ENCODE results near the gene FGF3.

FGF3 gene

DNA sequence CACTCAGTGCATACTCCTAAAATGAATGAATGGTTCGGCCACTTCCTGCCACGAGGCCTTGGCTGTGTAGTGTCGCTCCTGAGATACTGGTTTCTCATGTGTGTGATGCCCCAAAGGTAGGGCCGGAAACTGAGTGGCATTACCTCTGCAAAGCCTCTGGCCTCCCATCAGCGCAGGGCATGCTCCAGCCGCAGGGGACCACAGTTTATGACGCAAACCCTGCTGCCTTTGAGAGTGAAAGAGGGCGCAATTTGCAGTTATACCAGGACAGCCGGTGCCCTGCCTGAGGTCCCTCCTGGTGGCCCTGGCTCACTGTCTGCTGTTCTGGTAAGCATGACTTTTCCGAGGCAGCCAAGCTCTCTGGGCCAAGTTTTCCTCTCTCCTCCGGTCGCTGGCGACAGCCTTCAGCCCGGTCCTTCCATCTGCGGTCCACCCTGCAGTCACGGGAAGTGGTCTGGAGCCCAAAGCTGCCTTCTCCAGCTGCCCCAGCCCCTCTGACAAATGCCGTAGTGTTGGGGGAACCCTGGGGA is 2.4 kb upstream of the FGF3 start:
- Histone ChIP-seq H3K4me3 (ENCODE audit: low read depth in 1 of 2, low read length in 2 of 2) (no peak overlapping the region), H3K9ac (ENCODE audit: low read length) (no peak overlapping the region), H3K27me3 (ENCODE audit: control insufficient read depth in 1 of 2, insufficient read depth in 2 of 2, low read length in 2 of 2) (peaks cover 0 to 43% of the 10 kb centered on the region in 2 donors), H3K4me1 (ENCODE audit: insufficient read depth, low read length) (no peaks in the 10 kb centered on the region), H3K27ac (ENCODE audit: low read depth, low read length) (no peak overlapping the region), H3K9me3 (ENCODE audit: low read length) (no peaks in the 10 kb centered on the region), H3K36me3 (ENCODE audit: insufficient read depth, low read length) (no peaks in the 10 kb centered on the region)

DNA sequence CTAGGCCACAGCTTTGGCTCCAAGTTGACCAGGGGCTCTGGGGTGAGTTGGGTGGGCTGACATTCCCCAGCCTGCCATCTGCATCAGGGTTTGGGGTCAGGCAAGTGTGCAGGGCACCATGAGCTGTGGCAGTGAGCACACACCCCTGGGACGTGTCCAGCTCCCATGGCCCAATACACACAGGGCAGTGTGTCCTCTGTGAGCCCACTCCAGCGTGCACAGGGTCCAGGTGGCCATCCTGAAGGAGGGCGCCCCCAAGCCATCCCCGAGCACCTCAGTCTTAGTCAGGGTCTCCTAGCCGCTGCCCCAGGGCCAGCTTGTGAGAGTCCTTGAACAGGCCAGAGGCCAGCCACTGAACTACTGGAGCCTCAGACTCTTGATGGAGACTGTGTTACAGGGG is 1.2 kb upstream of the FGF3 start:
- Histone ChIP-seq H3K9me3 (ENCODE audit: low read length) (no peaks in the 10 kb centered on the region), H3K27me3 (ENCODE audit: control insufficient read depth in 1 of 2, insufficient read depth in 2 of 2, low read length in 2 of 2) (peaks cover 0 to 54% of the 10 kb centered on the region in 2 donors), H3K4me3 (ENCODE audit: low read depth in 1 of 2, low read length in 2 of 2) (no peak overlapping the region), H3K4me1 (ENCODE audit: insufficient read depth, low read length) (no peaks in the 10 kb centered on the region), H3K36me3 (ENCODE audit: insufficient read depth, low read length) (no peaks in the 10 kb centered on the region), H3K27ac (ENCODE audit: low read depth, low read length) (no peak overlapping the region), H3K9ac (ENCODE audit: low read length) (no peak overlapping the region)

DNA sequence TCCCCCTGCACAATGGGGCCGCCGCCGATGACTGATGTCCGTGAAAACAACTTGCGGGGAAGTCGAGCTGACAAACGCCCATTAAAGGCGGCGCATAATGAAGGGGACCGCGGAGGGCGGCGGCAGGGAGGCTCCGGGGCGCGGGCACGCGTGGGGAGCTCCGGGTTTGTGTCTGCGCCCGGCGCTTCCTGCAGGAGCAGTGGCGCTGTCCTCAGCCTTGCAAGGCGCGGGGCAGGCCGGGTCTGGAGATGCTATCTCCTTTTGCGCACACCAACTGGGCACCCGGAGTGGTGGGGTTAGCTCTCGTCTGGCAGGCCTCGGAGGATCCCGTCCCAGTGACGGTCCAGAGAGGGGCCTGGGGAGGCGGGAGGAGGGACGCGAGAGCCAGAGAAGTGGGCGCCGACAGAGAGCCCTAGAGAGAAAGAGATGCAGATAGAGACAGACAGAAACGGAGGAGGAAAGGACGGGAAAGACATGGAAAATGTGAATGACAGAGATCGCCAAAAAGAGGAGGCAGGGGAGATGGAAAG is 390 bp upstream of the FGF3 start:
- Histone ChIP-seq H3K9ac (ENCODE audit: low read length) (no peak overlapping the region), H3K27ac (ENCODE audit: low read depth, low read length) (no peak overlapping the region), H3K4me3 (ENCODE audit: low read depth in 1 of 2, low read length in 2 of 2) (no peak overlapping the region), H3K9me3 (ENCODE audit: low read length) (no peaks in the 10 kb centered on the region), H3K4me1 (ENCODE audit: insufficient read depth, low read length) (no peaks in the 10 kb centered on the region), H3K36me3 (ENCODE audit: insufficient read depth, low read length) (no peaks in the 10 kb centered on the region), H3K27me3 (ENCODE audit: control insufficient read depth in 1 of 2, insufficient read depth in 2 of 2, low read length in 2 of 2) (peaks cover 0 to 54% of the 10 kb centered on the region in 2 donors)

DNA sequence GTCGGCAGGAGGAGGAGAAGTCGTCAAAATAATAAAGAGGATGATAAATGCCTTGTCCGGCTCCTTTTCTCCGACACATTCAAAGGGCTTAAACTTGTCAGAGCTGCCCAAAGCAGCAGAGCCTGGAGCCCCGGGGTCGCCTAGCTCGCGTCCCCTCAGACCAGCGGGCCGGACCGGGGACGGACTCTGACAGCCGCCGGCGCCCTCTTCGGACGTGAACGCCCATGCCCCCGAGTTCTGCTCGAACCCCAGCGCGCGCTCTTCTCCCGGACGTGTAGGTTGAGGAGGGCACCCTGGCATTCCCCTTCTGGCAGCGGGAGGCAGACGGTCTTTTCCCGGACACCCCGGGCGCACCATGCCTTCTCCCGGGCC is 999 bp downstream of the FGF3 start:
- Histone ChIP-seq H3K9me3 (ENCODE audit: low read length) (no peaks in the 10 kb centered on the region), H3K9ac (ENCODE audit: low read length) (no peak overlapping the region), H3K4me1 (ENCODE audit: insufficient read depth, low read length) (no peaks in the 10 kb centered on the region), H3K27ac (ENCODE audit: low read depth, low read length) (no peak overlapping the region), H3K4me3 (ENCODE audit: low read depth in 1 of 2, low read length in 2 of 2) (no peak overlapping the region), H3K27me3 (ENCODE audit: control insufficient read depth in 1 of 2, insufficient read depth in 2 of 2, low read length in 2 of 2) (peaks cover 0 to 54% of the 10 kb centered on the region in 2 donors), H3K36me3 (ENCODE audit: insufficient read depth, low read length) (no peaks in the 10 kb centered on the region)

DNA sequence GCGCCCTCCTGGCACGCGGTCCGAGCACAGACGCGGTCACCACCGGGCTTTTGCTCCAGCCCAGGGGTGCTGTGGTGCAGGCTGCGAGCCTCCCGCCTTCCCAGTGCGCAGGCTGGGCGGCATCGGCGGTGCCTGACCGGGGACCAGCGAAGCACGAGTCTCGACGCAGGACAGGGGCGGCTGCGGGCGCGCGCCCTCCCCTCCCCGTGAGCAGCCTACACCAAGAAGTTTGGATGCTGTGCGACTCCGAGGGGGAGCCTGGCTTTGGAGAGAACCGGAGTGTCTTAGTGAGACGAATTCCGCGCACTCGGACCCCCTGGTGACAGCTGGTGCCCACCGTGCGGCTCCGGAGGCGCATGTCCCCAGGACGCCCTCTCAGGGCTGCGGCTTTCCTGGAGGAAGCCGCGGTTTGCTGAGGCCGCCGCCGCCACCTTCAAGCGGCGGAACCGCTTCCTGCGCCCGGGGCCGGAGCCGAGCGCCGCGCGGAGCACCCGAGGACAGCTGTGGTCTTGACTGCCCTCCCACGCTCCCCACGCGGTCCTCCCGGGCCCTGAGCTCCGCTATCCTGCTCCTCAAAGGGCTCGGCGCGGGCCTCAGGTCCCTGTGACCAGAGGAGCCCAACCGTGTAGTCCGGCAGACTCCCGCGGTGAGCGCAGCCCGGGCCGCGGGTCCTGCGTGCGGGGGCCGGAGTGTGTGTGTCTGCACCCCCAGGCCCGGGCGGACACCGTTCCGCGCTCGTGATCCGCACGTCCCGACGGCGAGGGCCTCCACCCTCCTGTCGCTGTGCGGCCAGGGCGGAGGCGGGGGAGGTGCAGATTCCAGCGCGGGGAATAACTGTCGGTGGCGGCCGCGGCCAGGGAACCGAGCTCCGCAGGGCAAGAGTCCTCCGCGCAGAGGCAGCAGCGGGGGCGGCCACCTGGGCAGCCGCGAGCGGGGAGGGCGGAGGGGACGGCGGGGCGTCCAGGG is 1.7 kb downstream of the FGF3 start:
- Histone ChIP-seq H3K9ac (ENCODE audit: low read length) (no peak overlapping the region), H3K9me3 (ENCODE audit: low read length) (no peaks in the 10 kb centered on the region), H3K4me1 (ENCODE audit: insufficient read depth, low read length) (no peaks in the 10 kb centered on the region), H3K36me3 (ENCODE audit: insufficient read depth, low read length) (no peaks in the 10 kb centered on the region), H3K4me3 (ENCODE audit: low read depth in 1 of 2, low read length in 2 of 2) (no peak overlapping the region), H3K27ac (ENCODE audit: low read depth, low read length) (no peak overlapping the region), H3K27me3 (ENCODE audit: control insufficient read depth in 1 of 2, insufficient read depth in 2 of 2, low read length in 2 of 2) (peaks cover 0 to 60% of the 10 kb centered on the region in 2 donors)

DNA sequence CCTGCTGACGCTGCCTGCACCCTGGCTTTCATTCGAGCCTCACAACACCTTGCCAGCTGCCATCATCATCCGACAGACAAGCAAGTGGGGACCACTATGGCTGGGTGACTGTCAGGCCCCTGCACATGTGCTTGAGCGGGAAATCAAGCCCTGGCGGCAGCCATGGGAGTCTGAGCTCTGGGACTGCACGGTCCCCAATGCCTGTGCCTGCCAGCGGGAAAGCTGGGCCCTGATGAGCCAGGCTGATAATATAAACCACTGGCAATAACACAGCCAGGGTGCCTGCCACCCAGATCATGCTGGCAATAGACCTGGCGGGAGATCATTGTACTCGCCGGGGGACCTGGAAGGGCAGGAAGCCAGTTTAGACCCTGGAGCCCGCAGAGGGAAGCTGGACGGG is 2.5 kb downstream of the FGF3 start:
- Histone ChIP-seq H3K36me3 (ENCODE audit: insufficient read depth, low read length) (no peaks in the 10 kb centered on the region), H3K9ac (ENCODE audit: low read length) (no peak overlapping the region), H3K27me3 (ENCODE audit: control insufficient read depth in 1 of 2, insufficient read depth in 2 of 2, low read length in 2 of 2) (peaks cover 0 to 66% of the 10 kb centered on the region in 2 donors)

DNA sequence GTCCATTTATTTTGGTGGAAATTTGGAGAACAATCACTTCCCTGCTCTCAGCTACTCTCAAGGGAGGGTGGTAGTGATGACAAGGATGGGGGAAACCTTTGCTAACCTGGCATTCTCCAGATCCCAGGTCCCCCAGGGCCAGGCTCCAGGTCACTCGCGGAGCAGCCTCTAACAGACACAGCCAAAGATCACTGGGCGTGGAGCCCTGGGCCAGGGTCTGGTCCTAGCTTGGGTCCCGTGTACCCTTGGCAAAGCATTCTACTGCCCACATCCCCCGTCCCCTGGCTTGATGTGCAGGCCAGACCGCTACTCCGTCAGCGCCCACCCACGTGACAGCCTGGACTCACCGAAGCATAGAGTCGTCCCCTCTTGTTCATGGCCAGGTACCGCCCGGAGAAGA is 3.2 kb downstream of the FGF3 start:
- H3K4me3 ChIP-seq (ENCODE audit: low read depth in 1 of 2, low read length in 2 of 2) = no peak overlapping the region
- H3K27me3 ChIP-seq (ENCODE audit: control insufficient read depth in 1 of 2, insufficient read depth in 2 of 2, low read length in 2 of 2) = peaks cover 0 to 62% of the 10 kb centered on the region in 2 donors
- no peak overlapping the region for H3K27ac ChIP-seq (ENCODE audit: low read depth, low read length)
- no peaks in the 10 kb centered on the region for H3K9me3 ChIP-seq (ENCODE audit: low read length)
- no peaks in the 10 kb centered on the region for H3K36me3 ChIP-seq (ENCODE audit: insufficient read depth, low read length)
- H3K9ac ChIP-seq (ENCODE audit: low read length) = no peak overlapping the region
- no peaks in the 10 kb centered on the region for H3K4me1 ChIP-seq (ENCODE audit: insufficient read depth, low read length)

More for the DNA sequence above, 2.5 kb downstream of the FGF3 start:
- no peaks in the 10 kb centered on the region for H3K9me3 ChIP-seq (ENCODE audit: low read length)
- H3K27ac ChIP-seq (ENCODE audit: low read depth, low read length) = no peak overlapping the region
- no peaks in the 10 kb centered on the region for H3K4me1 ChIP-seq (ENCODE audit: insufficient read depth, low read length)
- no peak overlapping the region for H3K4me3 ChIP-seq (ENCODE audit: low read depth in 1 of 2, low read length in 2 of 2)

DNA sequence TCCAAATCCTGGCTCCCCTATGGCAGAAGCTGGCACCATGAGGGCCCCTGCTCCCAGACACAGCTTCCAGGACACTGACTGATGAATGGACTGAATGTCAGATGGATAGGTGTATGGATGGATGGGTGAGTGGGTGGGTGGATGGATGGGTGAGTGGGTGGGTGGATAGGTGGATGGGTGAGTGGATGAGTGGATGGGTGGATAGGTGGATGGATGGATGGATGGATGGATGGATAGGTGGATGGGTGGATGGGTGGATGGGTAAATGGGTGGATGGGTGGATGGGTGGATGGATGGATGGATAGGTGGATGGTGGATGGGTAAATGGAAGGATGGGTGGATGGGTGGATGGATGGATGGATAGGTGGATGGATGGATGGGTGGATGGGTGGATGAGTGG is 4.3 kb downstream of the FGF3 start:
- H3K36me3 ChIP-seq (ENCODE audit: insufficient read depth, low read length) = no peaks in the 10 kb centered on the region
- peaks cover 0 to 52% of the 10 kb centered on the region in 2 donors for H3K27me3 ChIP-seq (ENCODE audit: control insufficient read depth in 1 of 2, insufficient read depth in 2 of 2, low read length in 2 of 2)
- H3K4me1 ChIP-seq (ENCODE audit: insufficient read depth, low read length) = no peaks in the 10 kb centered on the region
- no peak overlapping the region for H3K27ac ChIP-seq (ENCODE audit: low read depth, low read length)
- no peaks in the 10 kb centered on the region for H3K9me3 ChIP-seq (ENCODE audit: low read length)
- H3K4me3 ChIP-seq (ENCODE audit: low read depth in 1 of 2, low read length in 2 of 2) = no peak overlapping the region
- H3K9ac ChIP-seq (ENCODE audit: low read length) = no peak overlapping the region

DNA sequence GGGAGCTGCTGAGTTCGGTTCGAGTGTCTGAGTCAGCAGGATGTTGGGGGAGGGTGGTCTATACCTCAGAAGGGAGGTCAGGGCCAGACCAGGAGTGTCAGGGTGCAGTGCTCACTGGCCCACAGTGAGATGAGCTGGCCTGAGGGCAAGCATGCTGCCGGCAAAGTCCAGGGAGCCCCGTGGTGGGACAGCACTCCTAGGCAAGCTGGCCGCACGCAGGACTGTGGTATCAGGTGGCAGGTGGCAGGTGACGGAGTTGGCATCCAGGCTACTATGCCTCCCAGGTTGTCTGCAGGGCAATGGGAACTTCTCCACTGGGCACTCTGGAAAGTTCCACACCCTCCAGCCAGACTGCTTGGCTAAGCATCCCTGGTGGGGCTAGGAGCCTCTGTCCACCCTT is 4.8 kb downstream of the FGF3 start:
- no peak overlapping the region for H3K27ac ChIP-seq (ENCODE audit: low read depth, low read length)

DNA sequence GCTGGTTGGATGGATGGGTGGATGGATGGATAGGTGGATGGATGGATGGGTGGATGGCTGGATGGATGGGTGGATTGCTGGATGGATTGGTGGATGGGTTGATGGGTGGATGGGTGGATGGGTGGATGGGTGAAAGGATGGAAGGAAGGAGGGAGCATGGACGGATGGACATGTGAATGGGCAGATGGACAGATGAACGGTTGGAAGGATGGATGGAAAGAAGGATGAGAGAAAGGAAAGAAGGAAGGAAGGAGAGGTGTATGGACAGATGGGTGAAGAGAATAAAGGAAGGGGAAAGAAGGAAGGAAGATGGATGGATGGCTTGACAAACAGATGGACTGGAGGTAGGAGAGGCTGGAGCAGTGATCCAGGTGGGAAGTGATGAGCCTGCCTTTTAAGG is 5.4 kb downstream of the FGF3 start:
- Histone ChIP-seq H3K4me3 (ENCODE audit: low read depth in 1 of 2, low read length in 2 of 2) (no peak overlapping the region), H3K36me3 (ENCODE audit: insufficient read depth, low read length) (no peaks in the 10 kb centered on the region), H3K27ac (ENCODE audit: low read depth, low read length) (no peak overlapping the region), H3K9me3 (ENCODE audit: low read length) (no peaks in the 10 kb centered on the region), H3K4me1 (ENCODE audit: insufficient read depth, low read length) (no peaks in the 10 kb centered on the region), H3K27me3 (ENCODE audit: control insufficient read depth in 1 of 2, insufficient read depth in 2 of 2, low read length in 2 of 2) (peaks cover 0 to 48% of the 10 kb centered on the region in 2 donors), H3K9ac (ENCODE audit: low read length) (no peak overlapping the region)

More for the DNA sequence above, 4.8 kb downstream of the FGF3 start:
- H3K4me3 ChIP-seq (ENCODE audit: low read depth in 1 of 2, low read length in 2 of 2) = no peak overlapping the region
- H3K9ac ChIP-seq (ENCODE audit: low read length) = no peak overlapping the region
- H3K27me3 ChIP-seq (ENCODE audit: control insufficient read depth in 1 of 2, insufficient read depth in 2 of 2, low read length in 2 of 2) = peaks cover 0 to 47% of the 10 kb centered on the region in 2 donors
- H3K36me3 ChIP-seq (ENCODE audit: insufficient read depth, low read length) = no peaks in the 10 kb centered on the region
- no peaks in the 10 kb centered on the region for H3K4me1 ChIP-seq (ENCODE audit: insufficient read depth, low read length)
- no peaks in the 10 kb centered on the region for H3K9me3 ChIP-seq (ENCODE audit: low read length)

DNA sequence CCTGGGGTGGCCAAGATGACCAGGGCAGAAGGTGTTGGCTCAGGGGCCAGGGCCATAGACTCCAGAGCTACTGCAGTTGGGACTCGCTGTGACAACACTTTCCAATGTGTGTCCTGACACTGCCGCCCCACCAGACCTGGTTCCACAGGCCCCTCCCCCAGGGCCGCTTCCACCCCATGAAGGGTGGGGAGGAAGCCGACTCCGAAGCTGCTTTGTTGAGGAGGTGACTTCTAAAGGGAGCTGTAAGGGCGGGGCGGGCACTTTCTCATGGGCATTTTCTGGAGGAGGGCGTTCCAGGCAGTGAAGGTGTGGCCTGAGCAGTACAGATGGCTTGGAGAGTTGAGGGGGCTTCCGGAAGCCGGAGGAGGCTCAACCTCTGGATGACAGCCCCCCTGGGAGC is 6.3 kb downstream of the FGF3 start:
- Histone ChIP-seq H3K4me1 (ENCODE audit: insufficient read depth, low read length) (no peaks in the 10 kb centered on the region), H3K27me3 (ENCODE audit: control insufficient read depth in 1 of 2, insufficient read depth in 2 of 2, low read length in 2 of 2) (peaks cover 0 to 44% of the 10 kb centered on the region in 2 donors), H3K36me3 (ENCODE audit: insufficient read depth, low read length) (no peaks in the 10 kb centered on the region), H3K9me3 (ENCODE audit: low read length) (no peaks in the 10 kb centered on the region), H3K27ac (ENCODE audit: low read depth, low read length) (no peak overlapping the region), H3K9ac (ENCODE audit: low read length) (no peak overlapping the region), H3K4me3 (ENCODE audit: low read depth in 1 of 2, low read length in 2 of 2) (no peak overlapping the region)

All from muscle layer of colon (tissue), 2 donors.